Cortex of kidney (tissue), 1 donor: ENCODE data around the gene SLAMF6.
"Not testable (repeated sequence)": the region's sequence is repeated elsewhere in the genome, so short reads cannot be mapped to it uniquely, and the experiment has no call there.

Experiments
- DNase-seq: peaks from one replicate; lab custom pipeline; 2025; lab: John Stamatoyannopoulos, UW

The SLAMF6 gene

DNA sequence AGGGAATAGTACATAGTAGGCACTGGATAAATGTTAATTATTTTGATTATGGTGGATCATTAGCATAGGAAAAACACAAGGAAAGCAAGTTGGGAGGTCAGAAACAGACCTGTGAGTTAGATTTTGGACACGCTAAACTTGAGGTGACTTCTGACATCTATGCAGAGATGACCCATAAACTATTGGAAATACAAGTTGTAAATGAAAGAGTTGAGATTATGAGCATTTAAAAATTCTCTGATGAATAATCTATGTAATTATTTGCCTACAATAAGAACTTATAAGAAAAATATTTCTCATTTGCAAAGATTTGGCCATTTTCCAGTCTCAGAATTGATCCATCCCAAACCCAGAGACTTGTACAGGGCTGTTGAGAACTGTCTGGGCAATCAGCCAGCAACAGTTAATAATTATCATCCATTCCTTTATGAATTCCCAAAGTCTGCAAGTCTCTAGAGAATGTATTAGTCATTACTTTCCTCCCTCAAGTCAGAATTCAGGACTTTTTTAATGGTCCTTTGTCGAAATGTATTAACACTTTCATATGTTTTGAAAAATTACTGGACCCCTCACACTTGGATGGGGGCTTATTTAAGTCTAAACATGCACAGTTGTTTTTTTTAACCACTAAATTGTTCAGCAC is 19.4 kb upstream of the SLAMF6 start:
- no peak for DNase-seq

DNA sequence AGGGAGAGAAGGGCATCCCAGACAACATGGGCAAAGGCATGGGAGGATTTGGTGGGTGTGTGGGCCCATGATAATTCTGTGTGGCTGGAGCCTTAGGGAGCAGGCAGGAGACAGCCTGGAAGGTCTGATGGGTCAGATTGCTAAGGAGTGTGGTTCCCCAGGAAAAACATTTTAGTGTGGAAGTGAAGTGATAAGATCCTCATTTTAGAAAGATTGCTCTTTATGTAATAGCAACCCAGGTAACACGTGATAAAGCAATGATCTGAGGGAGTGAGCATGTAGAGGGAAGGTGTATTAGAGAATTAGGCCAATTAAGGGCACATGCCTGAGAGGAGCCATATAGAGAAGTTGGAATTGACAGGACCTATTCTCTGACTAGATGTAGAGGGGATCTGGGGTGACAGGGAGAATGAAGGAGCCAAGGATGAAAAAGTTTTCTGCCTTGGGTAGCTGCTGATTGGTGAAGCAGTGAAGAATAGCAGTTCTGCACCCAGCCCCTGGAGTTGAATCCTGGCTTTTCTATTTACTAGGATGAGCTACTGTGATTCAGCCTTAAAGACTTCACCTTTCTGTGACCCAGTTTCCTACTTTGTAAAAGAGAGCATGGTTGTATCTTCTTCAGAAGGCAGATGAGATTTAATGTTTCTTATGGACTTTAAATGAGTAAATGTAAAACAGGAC is 18.7 kb upstream of the SLAMF6 start:
- DNase-seq, result no peak

DNA sequence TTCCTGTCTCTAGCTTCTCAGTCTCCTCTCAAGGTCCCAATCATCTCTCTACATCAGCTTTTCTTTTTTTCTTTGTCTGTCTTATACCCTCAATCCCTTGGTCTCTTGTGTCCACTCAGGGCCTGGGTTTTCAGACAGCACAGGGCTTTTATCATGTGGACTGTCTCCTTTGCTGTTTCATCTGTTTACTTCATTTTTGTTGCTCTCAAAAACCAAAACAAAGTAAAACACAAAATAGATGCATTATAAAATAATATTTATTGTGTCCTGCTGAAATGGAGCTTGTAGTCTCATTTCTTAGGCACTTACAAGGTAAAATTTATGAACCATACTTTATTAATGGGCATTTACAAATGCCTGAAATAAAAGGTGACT is 17.8 kb upstream of the SLAMF6 start:
- DNase-seq, result no peak

DNA sequence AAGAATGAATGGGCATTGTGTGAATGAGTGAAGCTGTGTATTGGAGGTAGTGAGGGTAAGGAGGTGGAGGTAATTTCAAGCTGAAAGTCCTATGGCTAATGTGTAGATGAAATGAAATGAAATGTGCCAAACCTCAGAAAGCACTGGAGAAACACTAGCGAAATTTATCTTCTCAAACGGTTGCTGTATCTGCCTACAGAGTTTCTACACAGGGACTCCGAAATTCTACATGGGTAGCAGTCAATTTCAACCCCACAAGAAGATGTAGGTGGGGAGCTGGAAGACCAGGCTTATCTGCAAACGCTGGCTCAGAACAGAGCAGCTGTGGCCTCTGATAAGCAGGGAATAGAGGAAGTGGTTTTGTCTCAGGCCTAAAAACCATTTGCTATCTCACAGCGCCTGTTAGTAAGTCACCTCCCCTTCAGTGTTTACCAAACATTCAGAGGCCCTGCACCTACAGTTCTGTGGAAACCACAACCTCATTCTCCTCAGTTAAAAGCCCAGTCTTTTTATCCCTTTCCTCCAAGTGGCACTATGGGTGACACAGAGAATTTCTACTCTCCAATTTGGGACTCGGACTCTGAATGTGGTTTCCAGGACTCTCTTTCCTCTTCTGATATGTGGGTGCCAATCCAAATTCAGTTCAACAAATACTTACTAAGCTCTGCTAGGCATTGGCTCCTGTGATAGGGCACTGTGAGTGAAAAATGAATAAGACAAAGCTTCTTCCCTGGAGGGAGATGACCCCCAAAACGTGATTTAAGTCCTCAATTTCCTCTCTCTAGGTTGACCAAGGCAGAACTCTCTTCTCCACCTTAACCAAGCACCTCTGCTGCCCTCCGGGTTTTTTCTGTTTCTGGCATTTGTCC is 17.2 kb upstream of the SLAMF6 start:
- no peak for DNase-seq

DNA sequence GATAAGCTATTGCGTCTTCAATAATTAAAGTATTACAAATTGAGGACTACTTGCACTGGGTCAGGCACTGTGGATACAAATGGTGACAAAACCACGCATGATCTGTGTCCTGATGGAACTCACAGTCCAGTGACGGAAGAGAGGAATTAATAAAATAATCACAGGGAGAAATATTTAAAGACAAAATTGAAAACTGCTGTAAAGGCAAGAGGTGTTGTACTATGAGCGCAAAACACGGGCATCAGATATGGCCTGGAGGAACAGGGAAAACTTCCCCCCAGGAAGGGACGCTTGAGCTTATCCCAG is 16.6 kb upstream of the SLAMF6 start:
- DNase-seq, result no peak

DNA sequence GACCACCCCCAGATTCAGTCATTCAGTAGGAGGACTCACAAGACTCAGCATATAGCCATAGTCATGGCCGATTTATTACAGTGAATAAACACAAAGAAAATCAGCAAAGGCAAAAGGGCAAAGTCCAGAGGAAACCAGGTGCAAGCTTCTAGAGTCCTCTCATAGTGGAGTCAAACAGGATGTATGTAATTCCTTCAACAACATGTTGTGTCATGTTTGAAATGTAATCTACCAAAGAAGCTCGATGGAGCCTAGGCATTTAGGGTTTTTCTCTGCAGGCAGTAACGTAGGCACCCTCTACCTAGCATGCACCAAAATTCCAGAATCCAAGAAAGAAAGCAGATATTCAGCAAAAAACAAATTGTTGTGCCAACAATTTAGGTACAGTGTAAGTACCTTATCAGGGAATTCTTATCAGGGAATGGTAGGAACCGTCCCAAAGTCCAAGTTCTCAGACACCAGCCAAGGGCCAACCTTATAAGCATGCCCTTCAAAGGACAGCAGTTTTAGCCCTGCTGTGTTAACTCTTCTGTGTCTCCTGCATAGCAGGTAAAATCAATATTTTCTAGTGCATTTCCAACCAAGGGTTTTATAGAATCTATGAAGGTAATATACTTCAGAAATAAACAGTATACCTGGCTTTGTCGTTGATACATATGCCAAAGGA is 16.1 kb upstream of the SLAMF6 start:
- no peak for DNase-seq

DNA sequence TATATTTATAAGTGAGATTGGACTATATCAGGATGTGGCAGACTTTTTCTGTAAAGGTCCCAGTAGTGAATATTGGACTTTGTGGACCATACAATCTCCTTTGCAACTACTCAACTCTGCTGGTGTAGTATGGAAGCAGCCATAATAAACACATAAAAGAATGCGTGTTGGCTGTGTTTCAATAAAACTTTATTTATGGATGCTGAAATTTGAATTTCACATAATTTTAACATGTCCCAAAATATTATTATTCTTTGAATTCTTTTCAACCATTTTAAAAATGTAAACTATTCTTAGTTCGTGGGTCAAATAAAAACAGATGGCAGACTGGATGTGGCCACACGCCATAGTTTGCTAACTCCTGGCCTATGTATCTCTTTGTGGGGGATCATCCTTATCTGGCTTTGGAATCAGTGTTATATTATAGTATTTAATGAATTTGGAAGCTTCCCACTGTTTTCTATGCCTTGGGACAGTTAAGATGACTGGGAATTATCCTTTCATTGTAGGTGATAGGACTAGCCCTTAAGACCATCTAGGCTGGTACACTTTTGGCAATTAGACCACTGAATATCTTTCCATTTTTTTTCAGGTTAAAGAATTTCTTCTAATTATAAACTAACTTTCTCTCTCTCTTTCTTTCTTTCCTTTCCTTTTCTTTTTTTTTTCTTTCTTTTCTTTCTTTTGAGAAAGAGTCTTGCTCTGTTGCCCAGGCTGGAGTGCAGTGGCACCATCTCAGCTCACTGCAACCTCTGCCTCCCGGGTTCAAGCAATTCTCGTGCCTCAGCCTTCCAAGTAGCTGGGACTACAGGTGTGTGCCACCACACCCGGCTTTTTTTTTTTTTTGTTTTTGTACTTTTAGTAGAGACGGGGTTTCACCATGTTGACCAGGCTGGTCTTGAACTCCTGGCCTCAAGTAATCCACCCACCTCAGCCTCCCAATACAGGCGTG is 14.9 kb upstream of the SLAMF6 start:
- no peak for DNase-seq

DNA sequence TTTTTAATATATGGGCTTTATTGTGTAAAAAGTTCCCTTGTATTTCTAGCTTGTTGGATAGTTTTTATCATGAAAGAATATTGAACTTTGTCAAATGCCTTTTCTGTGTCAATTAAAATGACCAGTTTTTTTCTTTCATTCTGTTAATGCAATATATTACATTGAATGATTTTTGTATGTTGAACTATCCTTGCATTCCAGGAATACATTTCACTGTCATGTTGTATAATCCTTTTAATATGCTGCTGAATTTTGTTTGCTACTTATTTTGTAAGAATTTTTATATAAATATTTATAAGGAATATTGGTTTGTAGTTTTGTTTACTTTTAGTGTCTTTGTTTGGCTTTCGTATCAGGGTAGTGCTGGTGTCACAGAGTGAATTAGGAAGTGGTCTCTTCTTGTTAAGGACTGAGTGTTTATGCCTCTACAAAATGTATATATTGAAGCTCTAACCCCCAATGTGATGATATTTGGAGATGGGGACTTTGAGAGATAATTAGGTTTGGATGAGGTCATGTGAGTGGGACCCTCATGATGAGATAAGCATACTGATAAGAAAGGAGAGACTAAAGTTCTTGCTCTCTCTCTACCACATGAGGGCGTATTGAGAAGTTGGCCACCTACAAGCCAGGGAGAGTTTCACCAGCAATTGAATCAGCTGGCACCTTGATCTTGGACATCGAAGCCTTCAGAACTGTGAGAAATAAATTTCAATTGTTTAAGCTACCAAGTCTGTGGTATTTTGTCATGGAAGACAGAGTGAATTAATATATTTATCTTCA is 12.0 kb upstream of the SLAMF6 start:
- no peak for DNase-seq

DNA sequence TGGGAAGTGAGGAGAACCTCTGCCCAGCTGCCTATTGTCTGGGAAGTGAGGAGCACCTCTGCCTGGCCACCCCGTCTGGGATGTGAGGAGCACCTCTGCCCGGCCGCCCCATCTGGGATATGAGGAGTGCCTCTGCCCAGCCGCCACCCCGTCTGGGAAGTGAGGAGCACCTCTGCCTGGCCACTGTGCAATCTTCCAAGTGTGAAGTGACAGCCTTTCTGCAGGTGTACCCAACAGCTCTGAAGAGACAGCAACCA is 9.4 kb upstream of the SLAMF6 start:
- DNase-seq, result not testable (repeated sequence)

DNA sequence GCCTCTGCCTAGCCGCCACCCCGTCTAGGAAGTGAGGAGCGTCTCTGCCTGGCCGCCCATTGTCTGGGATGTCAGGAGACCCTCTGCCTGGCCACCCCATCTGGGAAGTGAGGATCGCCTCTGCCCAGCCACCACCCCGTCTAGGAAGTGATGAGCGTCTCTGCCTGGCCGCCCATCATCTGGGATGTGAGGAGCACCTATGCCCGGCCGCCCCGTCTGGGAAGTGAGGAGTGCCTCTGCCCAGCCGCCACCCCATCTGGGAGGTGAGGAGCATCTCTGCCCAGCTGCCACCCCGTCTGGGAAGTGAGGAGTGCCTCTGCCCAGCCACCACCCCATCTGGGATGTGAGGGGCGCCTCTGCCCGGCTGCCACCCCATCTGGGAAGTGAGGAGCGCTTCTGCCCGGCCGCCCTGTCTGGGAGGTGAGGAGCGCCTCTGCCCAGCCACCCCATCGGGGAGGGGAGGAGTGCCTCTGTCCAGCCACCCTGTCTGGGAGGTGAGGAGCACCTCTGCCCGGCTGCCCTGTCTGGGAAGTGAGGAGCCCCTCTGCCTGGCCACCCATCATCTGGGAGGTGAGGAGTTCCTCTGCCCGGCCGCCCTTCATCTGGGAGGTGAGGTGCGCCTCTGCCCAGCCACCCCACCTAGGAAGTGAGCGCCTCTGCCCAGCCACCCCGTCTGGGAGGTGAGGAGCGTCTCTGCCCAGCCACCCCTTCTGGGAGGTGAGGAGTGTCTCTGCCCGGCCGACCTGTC is 8.9 kb upstream of the SLAMF6 start:
- DNase-seq, result not testable (repeated sequence)

DNA sequence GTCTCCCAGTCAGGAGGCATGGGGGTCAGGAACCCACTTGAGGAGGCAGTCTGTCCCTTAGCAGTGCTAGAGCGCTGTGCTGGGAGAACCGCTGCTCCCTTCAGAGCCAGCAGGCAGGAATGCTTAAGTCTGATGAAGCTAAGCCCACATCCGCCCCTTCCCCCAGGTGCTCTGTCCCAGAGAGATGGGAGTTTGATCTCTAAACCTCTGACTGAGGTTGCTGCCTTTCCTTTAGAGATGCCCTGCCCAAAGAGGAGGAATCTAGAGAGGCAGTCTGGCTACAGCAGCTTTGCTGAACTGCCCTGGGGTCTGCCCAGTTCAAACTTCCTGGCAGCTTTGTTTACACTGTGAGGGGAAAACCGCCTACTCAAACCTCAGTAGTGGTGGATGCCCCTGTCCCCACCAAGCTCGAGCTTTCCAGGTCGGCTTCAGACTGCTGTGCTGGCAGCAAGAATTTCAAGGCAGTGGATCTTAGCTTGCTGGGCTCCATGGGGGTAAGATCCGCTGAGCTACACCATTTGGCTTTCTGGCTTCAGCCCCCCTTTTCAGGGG is 6.4 kb upstream of the SLAMF6 start:
- DNase-seq, result not testable (repeated sequence)

DNA sequence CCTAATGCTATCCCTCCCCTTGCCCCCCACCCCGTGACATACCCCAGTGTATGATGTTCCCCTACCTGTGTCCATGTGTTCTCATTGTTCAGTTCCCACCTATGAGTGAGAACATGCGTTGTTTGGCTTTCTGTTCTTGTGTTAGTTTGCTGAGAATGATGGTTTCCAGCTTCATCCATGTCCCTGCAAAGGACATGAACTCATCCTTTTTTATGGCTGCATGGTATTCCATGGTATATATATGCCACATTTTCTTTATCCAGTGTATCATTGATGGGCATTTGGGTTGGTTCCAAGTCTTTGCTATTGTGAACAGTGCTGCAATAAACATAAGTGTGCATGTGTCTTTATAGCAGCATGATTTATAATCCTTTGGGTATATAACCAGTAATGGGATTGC is 734 bp upstream of the SLAMF6 start:
- DNase-seq, result not testable (repeated sequence)

DNA sequence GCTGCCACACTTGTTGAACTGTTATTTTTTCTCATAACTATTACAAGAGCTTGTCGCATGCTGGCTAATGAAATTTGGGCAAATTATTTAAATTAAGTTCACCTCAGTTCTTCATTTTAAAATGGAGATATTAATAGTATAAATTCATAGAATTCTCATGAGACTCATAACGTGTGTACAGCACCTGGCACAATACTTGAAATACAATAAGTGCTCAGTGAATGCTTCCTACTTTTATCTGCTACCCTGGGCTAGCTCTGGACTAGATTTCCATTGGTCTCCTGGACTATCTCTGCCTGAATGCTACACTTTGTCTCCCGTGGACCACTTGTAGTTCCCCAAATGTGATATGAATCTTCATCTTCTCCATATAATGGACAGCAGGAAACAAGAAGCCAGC is 919 bp downstream of the SLAMF6 start:
- no peak for DNase-seq

DNA sequence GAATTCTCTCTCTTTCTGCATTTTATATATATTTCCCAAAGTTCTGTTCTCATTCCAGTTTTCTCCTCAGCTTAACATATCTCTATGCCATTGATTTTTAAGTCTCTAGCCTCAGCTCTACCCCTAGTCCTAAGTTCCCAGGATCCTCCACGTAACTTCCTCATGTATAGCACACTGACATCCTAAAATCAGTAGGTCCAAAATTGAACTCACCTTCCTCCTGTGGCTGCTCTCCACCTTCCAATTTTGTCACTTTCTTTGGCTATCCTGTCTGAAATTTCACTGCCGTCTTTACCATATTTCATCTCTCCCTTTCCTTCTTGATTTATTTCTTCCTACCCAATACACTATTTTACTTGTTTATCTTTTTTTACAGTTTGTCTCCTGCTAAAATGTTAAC is 1.5 kb downstream of the SLAMF6 start:
- no peak for DNase-seq

DNA sequence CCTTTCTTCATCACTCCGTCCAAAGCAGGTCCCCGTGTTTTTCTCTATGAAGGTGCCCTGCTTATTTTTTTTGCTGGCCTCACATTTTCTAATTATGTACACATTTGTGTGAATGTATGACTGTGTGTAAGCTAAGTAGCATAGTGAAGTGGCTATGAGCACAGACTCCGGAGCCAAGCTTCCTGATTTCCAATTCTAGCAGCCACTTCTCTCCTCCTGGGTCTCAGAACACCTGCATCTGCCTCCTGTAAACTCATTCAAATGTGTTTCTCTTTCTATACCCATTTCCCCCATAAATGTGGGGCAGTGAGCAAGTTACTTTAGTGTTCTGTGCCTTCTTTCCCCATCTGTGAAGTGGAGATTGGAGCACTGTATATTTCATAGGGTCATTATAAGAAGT is 2.1 kb downstream of the SLAMF6 start:
- DNase-seq, result no peak

DNA sequence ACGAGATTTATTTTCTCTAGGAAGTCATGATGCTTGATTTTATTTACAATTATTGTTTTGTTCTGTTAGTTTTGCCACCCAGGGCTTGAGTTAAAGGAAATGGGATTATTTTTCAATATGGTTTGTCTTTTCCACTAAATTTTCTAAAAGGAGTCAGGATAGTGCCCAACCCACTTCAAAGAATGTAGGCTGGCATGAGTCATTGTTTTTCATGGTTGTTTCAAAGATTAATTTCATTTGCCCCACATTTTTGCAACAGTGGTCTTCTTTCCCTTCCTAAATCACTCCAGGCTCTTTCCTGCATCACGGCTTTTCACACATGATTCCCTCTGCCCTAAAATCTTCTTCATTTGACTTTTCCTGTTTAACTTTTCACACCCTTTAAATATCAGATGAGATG is 2.5 kb downstream of the SLAMF6 start:
- no peak for DNase-seq

DNA sequence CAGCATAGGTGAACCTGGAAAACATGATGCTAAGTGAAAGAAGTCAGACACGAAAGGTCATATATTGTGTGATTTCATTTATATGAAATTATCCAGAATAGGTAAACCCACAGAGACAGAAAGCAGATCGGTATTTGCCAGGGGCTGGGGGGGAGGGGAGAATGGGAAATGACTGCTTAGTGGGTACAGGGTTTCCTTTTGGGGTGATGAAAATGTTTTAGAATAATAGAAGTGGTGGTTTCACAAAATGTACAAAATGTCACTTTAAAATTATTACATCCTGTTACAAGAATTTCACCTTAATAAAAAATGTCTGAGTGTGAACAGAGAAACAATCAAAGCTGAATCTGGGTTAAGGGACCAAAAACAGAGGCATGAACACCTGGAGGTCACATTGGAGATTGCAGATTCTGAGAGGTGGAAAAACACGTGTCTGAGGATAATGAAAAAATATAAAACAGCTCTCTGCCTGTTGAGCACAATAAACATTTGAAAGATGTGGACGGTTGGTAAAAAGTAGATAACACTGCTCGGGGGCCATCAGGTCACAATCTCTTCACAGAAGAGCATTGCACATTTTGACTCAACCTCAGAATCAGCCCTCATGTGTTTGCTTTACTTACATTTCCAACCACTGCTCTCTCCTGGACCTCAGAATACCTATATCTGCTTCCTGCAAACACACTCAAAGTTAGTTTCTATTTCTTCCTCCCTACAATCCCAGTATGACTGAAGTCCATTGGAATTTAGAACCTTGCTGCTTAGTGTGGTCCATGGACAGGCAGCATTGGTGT is 3.2 kb downstream of the SLAMF6 start:
- DNase-seq, result no peak

DNA sequence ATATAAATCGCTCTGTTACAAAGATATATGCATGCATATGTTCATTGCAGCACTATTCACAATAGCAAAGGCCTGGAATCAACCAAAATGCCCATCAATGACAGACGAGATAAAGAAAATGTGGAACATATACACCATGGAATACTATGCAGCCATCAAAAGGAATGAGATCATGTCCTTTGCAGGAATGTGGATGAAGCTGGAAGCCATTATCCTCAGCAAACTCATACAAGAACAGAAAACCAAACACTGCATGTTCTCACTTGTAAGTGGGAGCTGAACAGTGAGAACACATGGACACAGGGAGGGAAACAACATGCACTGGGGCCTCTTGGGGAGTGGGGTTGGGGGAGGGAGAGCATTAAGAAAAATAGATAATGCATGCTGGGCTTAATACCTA is 5.5 kb downstream of the SLAMF6 start:
- not testable (repeated sequence) for DNase-seq

DNA sequence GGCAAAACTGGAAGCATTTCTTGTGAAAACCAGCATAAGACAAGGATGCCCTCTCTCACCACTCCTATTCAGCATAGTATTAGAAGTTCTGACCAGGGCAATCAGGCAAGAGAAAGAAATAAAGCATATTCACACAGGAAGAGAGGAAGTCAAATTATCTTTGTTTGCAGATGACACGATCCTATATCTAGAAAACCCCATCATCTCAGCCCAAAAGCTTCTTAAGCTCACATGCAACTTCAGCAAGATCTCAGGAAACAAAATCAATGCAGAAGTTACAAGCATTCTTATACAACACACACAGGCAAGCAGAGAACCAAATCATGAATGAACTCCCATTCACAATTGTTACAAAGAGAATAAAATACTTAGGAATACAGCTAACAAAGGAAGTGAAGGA is 7.1 kb downstream of the SLAMF6 start:
- DNase-seq, result not testable (repeated sequence)
